ENCODE results near the gene SREBF1.

SREBF1 gene

GRCh38 chr17:17839791-17840707 lies 3.3 kb upstream of the SREBF1 start:
- peak; percentile 91 for DNase-seq

- peak; percentile 21 for DNase-seq
These were observed 1.5 kb upstream of the SREBF1 start for GRCh38 chr17:17837966-17838962.

GRCh38 chr17:17837380-17837821 lies 615 bp upstream of the SREBF1 start:
- DNase-seq = no peak

- peak; percentile 94 for DNase-seq
These were observed 452 bp downstream of the SREBF1 start for GRCh38 chr17:17836250-17836817.

- DNase-seq = no peak
These were observed 1.2 kb downstream of the SREBF1 start for GRCh38 chr17:17835415-17836249.

- DNase-seq = no peak
These were observed 1.8 kb downstream of the SREBF1 start for GRCh38 chr17:17834974-17835373.

DNA sequence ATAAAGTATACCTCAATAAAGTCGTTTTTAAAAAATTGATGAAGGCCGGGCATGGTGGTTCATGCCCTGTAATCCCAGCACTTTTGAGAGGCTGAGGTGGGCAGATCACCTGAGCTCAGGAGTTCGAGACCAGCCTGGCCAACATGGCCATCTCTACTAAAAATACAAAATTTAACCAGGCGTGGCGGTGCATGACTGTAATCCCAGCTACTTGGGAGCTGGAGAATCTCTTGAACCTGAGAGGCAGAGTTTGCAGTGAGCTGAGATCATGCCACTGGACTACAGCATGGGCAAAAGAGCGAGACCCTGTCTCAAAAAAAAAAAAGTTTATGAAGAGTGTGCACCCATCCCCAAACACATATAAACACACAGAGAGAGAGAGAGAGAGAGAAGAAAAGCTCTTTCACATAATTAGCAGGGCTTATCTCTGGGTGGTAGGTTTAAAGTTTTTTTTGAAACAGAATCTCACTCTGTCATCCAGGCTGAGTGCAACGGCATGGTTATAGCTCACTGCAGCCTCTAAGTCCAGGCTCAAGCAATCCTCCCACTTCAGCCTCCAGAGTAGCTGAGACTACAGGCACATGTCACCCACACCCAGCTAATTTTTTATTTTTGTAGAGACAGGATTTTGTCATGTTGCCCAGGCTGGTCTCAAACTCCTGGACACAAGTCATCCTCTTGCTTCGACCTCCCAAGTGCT lies 3.0 kb downstream of the SREBF1 start:
- DNase-seq = no peak

DNA sequence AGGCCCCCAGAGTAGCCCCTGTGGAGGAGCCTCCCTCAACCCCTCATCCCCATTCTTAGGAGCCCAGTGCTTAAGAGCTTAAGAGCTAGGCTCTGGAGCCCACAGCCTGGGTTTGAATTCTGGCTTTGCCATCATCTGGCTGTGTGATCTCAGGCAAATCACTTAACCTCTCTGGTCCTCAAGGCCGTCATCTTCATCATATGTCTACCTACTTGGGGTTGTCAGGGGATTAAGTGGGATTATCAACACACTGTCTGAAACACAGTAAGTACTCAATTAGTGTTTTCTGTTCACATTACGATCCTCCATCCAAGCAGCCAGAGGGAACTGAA lies 4.8 kb downstream of the SREBF1 start:
- DNase-seq = no peak

GRCh38 chr17:17831208-17832031 lies 5.4 kb downstream of the SREBF1 start:
- DNase-seq = no peak

DNA sequence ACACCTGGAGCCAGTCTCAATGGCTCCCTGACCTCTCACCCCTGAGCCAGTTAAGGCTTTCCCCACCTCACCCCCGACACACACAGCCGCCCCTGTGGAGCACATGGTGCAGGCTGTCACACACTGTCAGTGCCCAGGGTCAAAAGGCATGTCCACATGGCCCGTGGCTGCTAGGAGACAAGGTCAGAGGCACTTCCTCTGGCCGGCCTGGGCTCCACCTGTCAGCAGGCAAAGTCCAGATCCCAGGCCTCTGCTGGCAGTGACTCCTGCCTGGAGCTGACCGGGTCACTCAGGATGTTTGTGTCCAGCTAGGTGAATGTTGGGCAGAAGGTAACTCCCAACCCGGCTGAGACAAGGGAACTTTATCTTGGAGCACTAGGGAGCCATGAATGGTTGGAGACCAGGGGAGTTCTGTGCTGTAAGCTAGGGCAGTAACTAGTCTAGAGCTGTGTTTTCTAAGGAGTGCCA lies 6.0 kb downstream of the SREBF1 start:
- DNase-seq = no peak

DNA sequence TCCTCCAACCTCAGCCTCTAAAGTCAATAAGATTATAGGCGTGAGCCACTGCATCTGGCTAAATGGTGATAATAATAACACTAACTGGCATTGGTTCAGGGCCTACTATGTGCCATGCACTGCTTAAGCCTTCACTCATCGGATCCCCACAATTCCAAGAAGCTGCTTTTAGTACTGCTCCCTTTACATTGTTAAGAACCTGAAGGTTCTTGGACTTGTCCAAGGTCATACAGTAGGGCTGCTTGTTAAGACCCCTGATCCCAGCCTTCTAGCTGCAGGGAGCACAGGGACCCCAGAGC lies 6.6 kb downstream of the SREBF1 start:
- no peak for DNase-seq

GRCh38 chr17:17827826-17828621 lies 8.8 kb downstream of the SREBF1 start:
- DNase-seq = no peak

- no peak for DNase-seq
These were observed 9.6 kb downstream of the SREBF1 start for GRCh38 chr17:17826942-17827785.

GRCh38 chr17:17826342-17826713 lies 10.5 kb downstream of the SREBF1 start:
- DNase-seq = no peak

- no peak for DNase-seq
These were observed 11.8 kb downstream of the SREBF1 start for GRCh38 chr17:17824783-17825614.

GRCh38 chr17:17824119-17824782 lies 12.5 kb downstream of the SREBF1 start:
- no peak for DNase-seq

- DNase-seq = peak; percentile 98
These were observed 13.2 kb downstream of the SREBF1 start for GRCh38 chr17:17823433-17824118.
